AG09319 (cell line): ENCODE results near the gene SBSN.
"Not testable (repeated sequence)": the region's sequence is repeated elsewhere in the genome, so short reads cannot be mapped to it uniquely, and the experiment has no call there.

ENCODE experiments used
- DNase-seq: peaks from one replicate; pipeline ENCODE4 v3.0.0-alpha.2; 2010; ENCODE audit warnings: low read depth; ENCODE audit errors: extremely low read depth
- CTCF ChIP-seq: IDR thresholded peaks from 2 replicates; pipeline ENCODE4 v1.5.1; 2011; ENCODE audit warnings: low read depth, mild to moderate bottlenecking, inconsistent platforms, low read length, moderate library complexity

SBSN gene

DNA sequence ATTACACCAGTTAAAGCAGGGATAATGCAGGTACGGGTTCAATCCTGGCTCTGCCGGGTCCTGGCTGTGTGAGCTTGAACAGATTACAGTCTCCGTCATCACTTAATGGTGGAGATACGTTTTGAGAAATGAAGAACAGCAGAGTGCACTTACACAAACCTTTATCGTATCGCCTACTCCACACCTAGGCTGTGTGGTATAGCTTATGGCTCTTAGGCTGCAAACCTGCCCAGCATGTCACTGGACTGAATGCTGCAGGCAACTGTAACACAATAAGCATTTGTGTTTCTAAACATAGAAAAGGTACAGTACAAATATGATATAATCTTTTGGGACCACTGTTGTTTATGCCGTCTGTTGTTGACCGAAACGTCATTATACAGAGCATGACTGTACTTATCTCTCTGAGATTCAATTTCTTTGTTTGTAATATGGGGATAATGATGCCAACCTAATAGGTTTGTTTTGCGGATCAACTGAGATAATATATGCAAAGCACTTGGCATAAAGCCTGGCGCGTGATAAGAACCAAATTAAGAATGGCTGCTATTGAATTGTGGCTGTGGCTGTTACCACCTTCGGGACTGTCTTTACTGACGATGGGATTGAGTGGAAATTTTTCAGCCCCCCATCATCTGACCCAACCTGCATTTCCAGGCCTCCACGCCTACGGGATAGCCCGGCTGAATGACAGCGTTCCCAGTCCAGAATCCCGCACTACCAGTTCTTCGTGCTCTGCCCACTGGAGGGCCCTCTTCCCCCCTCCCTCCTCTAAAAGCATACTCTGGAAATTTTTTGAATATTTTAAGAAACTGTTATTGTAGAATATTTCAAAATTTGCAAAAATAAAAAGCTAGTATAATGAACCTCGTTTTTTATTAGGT, 49.1 kb downstream of the SBSN start:
- DNase-seq, result no peak
- TF ChIP-seq CTCF, result no peak

DNA sequence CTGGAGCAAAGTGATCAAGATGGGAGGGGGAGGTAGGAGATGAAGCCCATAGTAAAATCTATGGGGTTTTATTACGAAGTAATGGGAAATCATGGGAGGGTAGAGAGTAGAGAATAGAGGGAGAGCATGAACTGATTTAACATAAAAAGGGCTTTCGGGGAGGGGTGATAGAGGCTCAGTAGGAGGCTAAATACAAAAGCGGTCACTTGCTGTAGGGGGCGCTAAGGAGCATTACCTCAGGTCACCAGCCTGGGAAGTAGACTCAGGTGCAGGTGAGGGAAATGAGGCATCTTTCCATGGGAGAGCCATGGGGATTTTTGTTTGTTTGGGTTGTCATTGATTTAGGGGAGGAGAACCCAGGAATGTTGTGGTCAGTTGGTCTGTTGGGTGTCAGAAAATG, 52.0 kb downstream of the SBSN start:
- TF ChIP-seq CTCF, result no peak; the same call in 1 of the 2 replicates
- DNase-seq, result no peak

DNA sequence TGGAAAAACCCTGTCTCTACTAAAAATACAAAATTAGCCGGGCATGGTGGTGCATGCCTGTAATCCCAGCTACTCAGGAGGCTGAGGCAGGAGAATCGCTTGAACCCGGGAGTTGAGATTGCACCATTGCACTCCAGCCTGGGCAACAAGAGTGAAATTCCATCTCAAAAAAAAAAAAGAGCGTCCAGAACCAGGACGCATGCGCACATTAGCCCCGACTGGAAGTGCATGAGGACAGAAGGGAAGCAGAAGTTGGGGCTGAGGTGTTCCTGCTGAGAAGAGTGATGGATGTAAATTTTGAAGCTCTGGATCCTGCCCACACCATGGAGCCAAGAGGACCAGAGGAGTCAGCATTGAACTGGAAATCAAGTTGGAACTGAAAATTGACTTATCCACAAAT, 53.5 kb downstream of the SBSN start:
- DNase-seq, result not testable (repeated sequence)

GRCh38 chr19:35474104-35474503, 54.0 kb downstream of the SBSN start:
- no peak for DNase-seq
- no peak for TF ChIP-seq CTCF
